Measurements from ENCODE around the gene ZNF302. TPM values are rescaled to one million over a fixed set of nuclear protein-coding genes. Genes with fewer than 3 reads are reported as not detected.

ZNF302 gene
- total RNA-seq, 4 donors from 2014 or later = 20.4 to 29.5 (median 21.6) TPM

- peaks cover 0 to 8% (median 6%) of the 10 kb centered on the region in 4 donors for H3K4me1 ChIP-seq
- WGBS = 93% methylated on average over 5 of the region's 7 CpGs
- H3K27me3 ChIP-seq = no peaks in the 10 kb centered on the region
- no peak for DNase-seq (ENCODE audit: extremely low spot score)
- no peaks in the 10 kb centered on the region for H3K9me3 ChIP-seq
- H3K4me3 ChIP-seq = no peak overlapping the region
- TF ChIP-seq POLR2AphosphoS5 (IDR thresholded peaks at IDR 0.05) (no peak), POLR2A (IDR thresholded peaks at IDR 0.05; ENCODE audit: low read depth) (no peak)
- no peaks in the 10 kb centered on the region for H3K36me3 ChIP-seq
- no peak overlapping the region for H3K27ac ChIP-seq (replicated peaks in 1 of 4)
- intact Hi-C loops (cut with DNase I) = no loop called here
Observed at GRCh38 chr19:34669305-34669704, 8.2 kb upstream of the ZNF302 start.

GRCh38 chr19:34671972-34672371, 5.5 kb upstream of the ZNF302 start:
- Histone ChIP-seq H3K27me3 (no peaks in the 10 kb centered on the region), H3K4me3 (no peak overlapping the region), H3K27ac (replicated peaks in 1 of 4) (no peak overlapping the region), H3K4me1 (peaks cover 10 to 21% (median 14%) of the 10 kb centered on the region in 4 donors), H3K36me3 (no peaks in the 10 kb centered on the region), H3K9me3 (no peaks in the 10 kb centered on the region)
- no peak for DNase-seq (ENCODE audit: extremely low spot score)
- TF ChIP-seq EP300 (IDR thresholded peaks at IDR 0.05) = no peak
- no peak for TF ChIP-seq POLR2A (IDR thresholded peaks at IDR 0.05; ENCODE audit: low read depth)
- no peak for TF ChIP-seq CTCF (IDR thresholded peaks at IDR 0.05)
- no peak for TF ChIP-seq POLR2AphosphoS5 (IDR thresholded peaks at IDR 0.05)
- 88% methylated on average over 3 of the region's 3 CpGs for WGBS
- intact Hi-C loops (cut with DNase I) = loop anchor here (10.0 kb wide), 1 partner anchor 103 kb away; the partner anchor contains the start of gene ZNF599

DNA sequence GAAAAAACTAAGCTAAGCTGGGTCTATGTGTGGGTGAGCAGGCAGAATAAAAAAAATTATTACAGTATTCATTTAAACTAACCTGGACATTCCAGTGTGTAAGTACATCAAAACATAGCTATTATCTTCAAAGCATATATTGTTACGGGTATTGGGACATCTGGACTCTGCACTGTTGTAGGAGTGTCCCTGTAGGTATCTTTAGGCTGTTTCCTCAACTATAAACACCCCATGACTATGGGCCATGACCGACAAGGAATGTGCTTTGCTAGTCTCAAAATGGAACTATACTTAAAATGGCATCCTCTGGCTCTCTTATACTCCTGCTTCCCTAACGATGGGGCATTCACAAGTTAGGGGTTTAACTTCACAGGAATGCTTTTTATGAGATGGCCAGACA, 3.9 kb upstream of the ZNF302 start:
- intact Hi-C loops (cut with DNase I) = loop anchor here (10.0 kb wide), 1 partner anchor 101 kb away; the partner anchor contains the start of gene ZNF599
- no peaks in the 10 kb centered on the region for H3K9me3 ChIP-seq
- no peak overlapping the region for H3K27ac ChIP-seq (replicated peaks in 1 of 4)
- WGBS = 76% methylated on average over 3 of the region's 3 CpGs
- no peak for DNase-seq (ENCODE audit: extremely low spot score)
- H3K4me3 ChIP-seq = no peak overlapping the region
- TF ChIP-seq POLR2A (IDR thresholded peaks at IDR 0.05; ENCODE audit: low read depth) (no peak), EP300 (IDR thresholded peaks at IDR 0.05) (no peak), CTCF (IDR thresholded peaks at IDR 0.05) (no peak), POLR2AphosphoS5 (IDR thresholded peaks at IDR 0.05) (no peak)
- H3K36me3 ChIP-seq = peaks cover 0 to under 1% (median 0%) of the 10 kb centered on the region in 4 donors
- H3K27me3 ChIP-seq = no peaks in the 10 kb centered on the region
- H3K4me1 ChIP-seq = peaks cover 13 to 20% (median 16%) of the 10 kb centered on the region in 4 donors

DNA sequence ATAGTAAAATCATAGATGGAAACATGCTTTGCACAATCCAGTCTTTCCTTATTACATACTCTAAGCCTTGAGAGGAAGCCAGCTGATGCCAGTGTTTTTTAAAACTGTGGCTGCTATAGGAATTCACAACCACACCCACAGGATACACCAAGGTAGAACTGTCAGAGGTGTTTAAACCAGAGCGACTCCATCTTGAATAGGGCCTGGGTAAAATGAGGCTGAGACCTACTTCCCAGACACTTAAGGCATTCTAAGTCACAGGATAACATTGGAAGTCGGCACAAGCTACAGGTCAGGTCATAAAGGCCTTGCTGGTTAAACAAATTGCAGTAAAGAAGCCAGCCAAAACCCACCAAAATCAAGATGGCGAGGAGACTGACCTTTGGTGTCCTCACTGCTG, 2.2 kb upstream of the ZNF302 start:
- TF ChIP-seq POLR2AphosphoS5 (IDR thresholded peaks at IDR 0.05) = no peak
- TF ChIP-seq CTCF (IDR thresholded peaks at IDR 0.05) = no peak
- no peak for TF ChIP-seq EP300 (IDR thresholded peaks at IDR 0.05)
- TF ChIP-seq POLR2A (IDR thresholded peaks at IDR 0.05; ENCODE audit: low read depth) = no peak
- Histone ChIP-seq H3K4me1 (peaks cover 23 to 32% (median 28%) of the 10 kb centered on the region in 4 donors), H3K36me3 (peaks cover 13 to 17% (median 15%) of the 10 kb centered on the region in 4 donors), H3K9me3 (peaks cover 0 to 13% (median 7%) of the 10 kb centered on the region in 4 donors), H3K4me3 (no peak overlapping the region), H3K27ac (replicated peaks in 1 of 4) (no peak overlapping the region), H3K27me3 (no peaks in the 10 kb centered on the region)
- intact Hi-C loops (cut with DNase I) = loop anchor here (5.0 to 10.0 kb wide), 2 partner anchors 57 to 100 kb away; partner anchors contain the start of genes ZNF181 and ZNF599
- WGBS = 98% methylated on average over 3 of the region's 3 CpGs
- no peak for DNase-seq (ENCODE audit: extremely low spot score)

- no peaks in the 10 kb centered on the region for H3K27me3 ChIP-seq
- WGBS = 95% methylated on average over 9 of the region's 9 CpGs
- intact Hi-C loops (cut with DNase I) = loop anchor here (5.0 to 10.0 kb wide), 2 partner anchors 56 to 99 kb away; partner anchors contain the start of genes ZNF181 and ZNF599
- peaks cover 19 to 24% (median 20%) of the 10 kb centered on the region in 4 donors for H3K36me3 ChIP-seq
- H3K9me3 ChIP-seq = peaks cover 0 to 20% (median 11%) of the 10 kb centered on the region in 4 donors
- TF ChIP-seq EP300 (IDR thresholded peaks at IDR 0.05) = no peak
- no peak for TF ChIP-seq POLR2AphosphoS5 (IDR thresholded peaks at IDR 0.05)
- no peak for TF ChIP-seq CTCF (IDR thresholded peaks at IDR 0.05)
- TF ChIP-seq POLR2A (IDR thresholded peaks at IDR 0.05; ENCODE audit: low read depth) = no peak
- no peak for DNase-seq (ENCODE audit: extremely low spot score)
- no peak overlapping the region for H3K4me3 ChIP-seq
- no peak overlapping the region for H3K27ac ChIP-seq (replicated peaks in 1 of 4)
- peaks cover 23 to 32% (median 28%) of the 10 kb centered on the region in 4 donors for H3K4me1 ChIP-seq
Observed at GRCh38 chr19:34675919-34676318, 1.6 kb upstream of the ZNF302 start.

All from esophagus muscularis mucosa (tissue), 4 donors.